ENCODE data around the gene ABCC5.

DNA sequence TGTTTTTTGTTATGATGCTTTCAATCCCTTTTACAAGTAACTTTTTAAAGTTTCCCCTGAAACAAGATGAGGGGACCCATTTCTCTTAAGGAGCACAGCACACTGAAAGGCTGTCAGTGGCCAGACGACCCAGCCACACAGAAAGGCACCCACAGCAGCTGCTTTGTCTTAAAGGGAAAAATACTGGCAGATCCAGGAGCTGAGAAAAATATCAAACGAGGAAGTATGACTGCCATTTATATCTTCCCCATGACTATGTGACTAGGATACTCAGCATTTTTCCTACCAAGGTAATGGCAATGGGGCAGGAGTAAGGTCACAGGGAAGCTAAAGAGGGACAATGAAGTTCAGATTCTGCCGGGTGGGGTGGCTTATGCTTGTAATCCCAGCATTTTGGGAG, 15.9 kb downstream of the ABCC5 start:
- TF ChIP-seq, protein P1, sequence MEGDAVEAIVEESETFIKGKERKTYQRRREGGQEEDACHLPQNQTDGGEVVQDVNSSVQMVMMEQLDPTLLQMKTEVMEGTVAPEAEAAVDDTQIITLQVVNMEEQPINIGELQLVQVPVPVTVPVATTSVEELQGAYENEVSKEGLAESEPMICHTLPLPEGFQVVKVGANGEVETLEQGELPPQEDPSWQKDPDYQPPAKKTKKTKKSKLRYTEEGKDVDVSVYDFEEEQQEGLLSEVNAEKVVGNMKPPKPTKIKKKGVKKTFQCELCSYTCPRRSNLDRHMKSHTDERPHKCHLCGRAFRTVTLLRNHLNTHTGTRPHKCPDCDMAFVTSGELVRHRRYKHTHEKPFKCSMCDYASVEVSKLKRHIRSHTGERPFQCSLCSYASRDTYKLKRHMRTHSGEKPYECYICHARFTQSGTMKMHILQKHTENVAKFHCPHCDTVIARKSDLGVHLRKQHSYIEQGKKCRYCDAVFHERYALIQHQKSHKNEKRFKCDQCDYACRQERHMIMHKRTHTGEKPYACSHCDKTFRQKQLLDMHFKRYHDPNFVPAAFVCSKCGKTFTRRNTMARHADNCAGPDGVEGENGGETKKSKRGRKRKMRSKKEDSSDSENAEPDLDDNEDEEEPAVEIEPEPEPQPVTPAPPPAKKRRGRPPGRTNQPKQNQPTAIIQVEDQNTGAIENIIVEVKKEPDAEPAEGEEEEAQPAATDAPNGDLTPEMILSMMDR (IDR thresholded peaks at IDR 0.05), result no peak
- TF ChIP-seq POLR2A (IDR thresholded peaks at IDR 0.05), result no peak

All from vagina (tissue), 2 donors.